Central memory CD8-positive, alpha-beta T cell (primary cell): ENCODE results near the gene S100A8.

Experiments used
- ATAC-seq: fragments of 150-1000 bp; cut with Tn5 transposase; replicated peaks from 2 replicates; pipeline ENCODE4 v1.10.0; 2022; ENCODE audit warnings: mild to moderate bottlenecking, moderate FRiP score, moderate number of reproducible peaks; ENCODE audit not compliant: poor library complexity, severe bottlenecking; ENCODE audit errors: extremely low read depth
- DNase-seq, 2 donors: peaks; one replicate each; pipeline ENCODE4 v3.0.0; 2021; ENCODE audit warnings: low spot score in 2 of 2
- H3K27ac Mint-ChIP-seq: one replicate; pipeline ENCODE4 v1.8.0; 2022; ENCODE audit warnings: low read depth, mild to moderate bottlenecking, moderate library complexity, mixed read lengths
- H3K27me3 Mint-ChIP-seq: one replicate; pipeline ENCODE4 v1.8.0; 2022; ENCODE audit warnings: mixed read lengths
- H3K36me3 Mint-ChIP-seq: one replicate; pipeline ENCODE4 v1.8.0; 2022; ENCODE audit warnings: mild to moderate bottlenecking, moderate library complexity, mixed read lengths; ENCODE audit not compliant: insufficient read depth
- H3K4me1 Mint-ChIP-seq: one replicate; pipeline ENCODE4 v1.8.0; 2022; ENCODE audit warnings: mixed read lengths
- H3K4me3 Mint-ChIP-seq: one replicate; pipeline ENCODE4 v1.8.0; 2022; ENCODE audit warnings: mild to moderate bottlenecking, moderate library complexity, mixed read lengths
- H3K9me3 Mint-ChIP-seq: one replicate; pipeline ENCODE4 v1.8.0; 2022; ENCODE audit warnings: mixed read lengths

The S100A8 gene

DNA sequence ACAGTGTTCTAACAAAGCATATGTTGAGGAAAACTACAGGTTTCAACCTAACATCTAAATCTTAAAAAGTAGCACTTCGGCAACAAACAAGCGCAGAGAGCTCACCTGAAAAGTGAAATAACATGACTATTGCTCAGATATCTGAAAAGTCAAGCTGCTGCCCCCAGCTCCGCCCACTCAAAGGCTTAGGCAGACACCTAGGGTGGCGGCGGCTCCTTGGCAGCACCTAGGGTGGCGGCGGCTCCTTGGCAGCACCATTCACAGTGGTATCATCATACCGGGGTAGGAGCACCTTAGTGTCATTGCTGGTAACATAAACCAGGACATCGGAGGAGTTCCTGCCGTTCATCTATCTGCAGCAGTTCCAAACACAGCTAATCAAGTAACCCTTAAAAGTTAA lies 11.3 kb downstream of the S100A8 start:
- no peaks in the 10 kb centered on the region for H3K36me3 Mint-ChIP-seq
- peaks cover 82% of the 10 kb centered on the region for H3K27me3 Mint-ChIP-seq
- H3K9me3 Mint-ChIP-seq: peaks cover 20% of the 10 kb centered on the region
- H3K4me3 Mint-ChIP-seq: no peak overlapping the region
- ATAC-seq (no peak), DNase-seq (no peak)
- H3K27ac Mint-ChIP-seq: no peak overlapping the region
- no peaks in the 10 kb centered on the region for H3K4me1 Mint-ChIP-seq

DNA sequence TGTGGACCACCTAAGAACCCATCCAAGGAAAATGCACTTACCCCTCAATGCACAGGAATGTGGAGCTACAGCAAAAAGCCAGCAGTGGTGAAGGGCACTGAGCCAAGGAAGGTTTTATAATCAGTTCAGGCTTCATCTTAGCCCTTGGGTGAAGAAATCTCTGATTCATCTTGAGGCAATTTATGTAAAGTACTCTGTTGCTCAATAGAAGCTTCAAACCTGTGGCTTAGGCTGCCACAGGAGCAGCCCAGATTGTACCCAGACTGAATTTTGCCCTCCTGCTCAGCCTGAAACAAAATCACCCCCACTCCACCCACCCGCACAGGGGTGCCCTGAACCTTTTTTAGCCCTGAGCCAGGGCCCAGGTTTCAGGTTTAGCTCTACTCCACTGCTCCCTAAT lies 15.4 kb downstream of the S100A8 start, which contains the start of gene S100A12:
S100A12 (minus strand) TSS at position 111 of the 400 bp plus-strand sequence. CDS start 1,029 bp downstream, outside the sequence.
- Mint-ChIP-seq H3K9me3 (no peaks in the 10 kb centered on the region), H3K4me1 (no peaks in the 10 kb centered on the region), H3K4me3 (no peak within 1 kb of the TSS), H3K27ac (no peak within 1 kb of the TSS), H3K27me3 (peaks cover 73% of the 10 kb centered on the region), H3K36me3 (no peaks in the 10 kb centered on the region)
- ATAC-seq (no peak), DNase-seq (no peak)

DNA sequence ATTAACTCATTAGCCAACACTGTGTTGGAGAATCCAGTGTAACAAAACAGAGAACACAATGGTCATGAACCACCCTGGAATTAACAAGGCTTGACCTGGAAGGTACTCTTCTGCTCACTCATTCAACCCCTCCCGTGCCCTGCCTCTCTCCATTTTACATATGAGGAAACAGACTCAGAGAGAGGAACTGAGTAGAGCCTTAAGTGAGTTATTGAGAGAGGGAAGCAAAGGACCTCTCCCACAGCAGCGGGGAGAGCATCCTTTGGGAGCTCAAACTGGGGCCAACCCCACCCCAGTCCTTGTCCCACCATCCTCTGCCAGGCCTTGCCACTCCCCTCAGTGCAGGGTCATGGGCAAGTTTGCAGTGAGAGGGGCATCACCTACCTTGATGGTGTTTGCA lies 16.8 kb downstream of the S100A8 start:
- Mint-ChIP-seq H3K27ac (no peak overlapping the region), H3K4me1 (no peaks in the 10 kb centered on the region), H3K4me3 (no peak overlapping the region), H3K27me3 (peaks cover 78% of the 10 kb centered on the region), H3K36me3 (no peaks in the 10 kb centered on the region), H3K9me3 (no peaks in the 10 kb centered on the region)
- DNase-seq: no peak
- ATAC-seq: no peak

DNA sequence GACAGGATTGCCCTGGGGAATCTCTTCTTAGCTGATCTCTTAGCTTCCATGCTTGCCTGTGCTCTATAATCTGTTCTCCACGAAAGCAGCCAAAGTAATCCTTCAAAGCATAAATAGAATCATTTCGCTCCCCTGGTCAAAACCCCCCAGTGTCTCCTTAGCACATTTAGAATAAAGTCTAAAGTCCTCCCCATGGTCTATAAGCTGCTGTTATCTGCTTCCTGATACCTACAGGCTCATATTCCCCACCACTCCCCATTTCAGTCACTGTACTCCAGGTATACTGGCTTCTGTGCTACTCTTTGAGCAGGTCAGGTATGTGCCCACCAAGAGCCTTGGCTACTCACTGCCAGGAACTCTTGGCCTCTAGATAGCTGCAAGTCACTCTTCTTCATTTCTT lies 18.3 kb downstream of the S100A8 start:
- H3K27me3 Mint-ChIP-seq: peaks cover 63% of the 10 kb centered on the region
- DNase-seq: no peak
- H3K27ac Mint-ChIP-seq: no peak overlapping the region
- no peaks in the 10 kb centered on the region for H3K36me3 Mint-ChIP-seq
- no peaks in the 10 kb centered on the region for H3K9me3 Mint-ChIP-seq
- no peak overlapping the region for H3K4me3 Mint-ChIP-seq
- H3K4me1 Mint-ChIP-seq: no peaks in the 10 kb centered on the region
- ATAC-seq: no peak

DNA sequence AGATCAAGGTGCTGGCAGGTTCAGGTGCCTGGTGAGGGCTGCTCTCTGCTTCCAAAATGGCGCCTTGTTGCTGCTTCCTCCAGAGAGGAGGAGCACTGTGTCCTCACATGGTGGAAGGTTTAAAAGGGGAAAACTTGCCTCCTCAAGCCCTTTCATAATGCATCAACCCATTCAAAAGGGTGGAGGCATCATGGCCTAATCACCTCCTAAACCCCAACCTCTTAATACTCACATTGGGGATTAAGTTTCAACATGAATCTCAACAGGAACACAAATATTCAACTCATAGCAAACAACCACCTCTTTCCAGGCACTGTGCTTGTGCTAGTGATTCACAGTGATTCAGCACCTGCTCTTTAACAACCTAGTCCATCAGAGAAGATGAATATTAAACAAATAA lies 19.6 kb downstream of the S100A8 start:
- ATAC-seq: no peak
- H3K36me3 Mint-ChIP-seq: no peaks in the 10 kb centered on the region
- H3K4me1 Mint-ChIP-seq: no peaks in the 10 kb centered on the region

DNA sequence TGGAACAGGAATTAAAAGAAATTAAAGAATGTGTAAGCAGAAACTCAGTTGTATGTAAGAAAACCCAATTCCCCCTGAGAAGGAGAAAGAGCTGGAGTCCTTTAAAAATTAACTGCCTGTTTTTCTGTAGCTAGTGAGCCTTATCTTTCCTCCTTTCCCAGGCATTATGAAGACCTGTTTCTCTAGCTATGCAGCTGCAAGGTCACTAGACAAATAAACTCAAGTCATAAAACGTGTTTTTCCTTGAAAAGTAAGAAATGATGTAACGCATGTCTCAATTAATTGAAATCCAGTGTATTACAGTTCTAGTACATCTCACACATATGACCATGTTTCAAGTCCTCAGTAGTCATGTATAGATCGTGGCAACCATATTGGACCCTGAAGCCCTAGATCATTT lies 20.7 kb downstream of the S100A8 start:
- no peaks in the 10 kb centered on the region for H3K4me1 Mint-ChIP-seq
- H3K9me3 Mint-ChIP-seq: no peaks in the 10 kb centered on the region
- no peak for ATAC-seq
- H3K27ac Mint-ChIP-seq: no peak overlapping the region
- H3K27me3 Mint-ChIP-seq: peaks cover 61% of the 10 kb centered on the region
- DNase-seq: no peak
- H3K4me3 Mint-ChIP-seq: no peak overlapping the region
- no peaks in the 10 kb centered on the region for H3K36me3 Mint-ChIP-seq

More for the DNA sequence above, 19.6 kb downstream of the S100A8 start:
- no peaks in the 10 kb centered on the region for H3K9me3 Mint-ChIP-seq
- H3K27ac Mint-ChIP-seq: no peak overlapping the region
- H3K27me3 Mint-ChIP-seq: peaks cover 56% of the 10 kb centered on the region
- no peak overlapping the region for H3K4me3 Mint-ChIP-seq
- DNase-seq: no peak

DNA sequence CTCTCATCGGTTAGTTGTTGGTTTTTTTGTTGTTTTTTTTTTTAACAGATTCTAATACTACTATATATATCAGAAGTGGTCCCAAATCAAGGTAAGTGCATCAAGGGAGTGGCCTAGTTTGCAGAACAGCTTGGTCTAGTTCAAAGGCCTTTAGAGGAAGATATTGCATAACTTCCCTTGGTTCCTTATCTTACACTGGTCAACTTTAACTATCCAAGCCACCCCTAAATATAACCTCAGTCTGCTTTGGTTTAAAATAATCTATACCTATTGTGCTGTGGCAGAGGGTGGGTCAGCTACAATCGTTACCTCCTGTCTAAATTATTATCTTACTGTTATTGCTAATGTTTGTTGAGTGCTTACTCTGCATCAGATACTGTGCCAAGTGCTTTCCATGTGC lies 22.4 kb downstream of the S100A8 start:
- Mint-ChIP-seq H3K9me3 (no peaks in the 10 kb centered on the region), H3K4me3 (no peak overlapping the region), H3K36me3 (no peaks in the 10 kb centered on the region), H3K27me3 (peaks cover 67% of the 10 kb centered on the region), H3K27ac (no peak overlapping the region), H3K4me1 (no peaks in the 10 kb centered on the region)
- ATAC-seq: no peak
- DNase-seq: no peak

DNA sequence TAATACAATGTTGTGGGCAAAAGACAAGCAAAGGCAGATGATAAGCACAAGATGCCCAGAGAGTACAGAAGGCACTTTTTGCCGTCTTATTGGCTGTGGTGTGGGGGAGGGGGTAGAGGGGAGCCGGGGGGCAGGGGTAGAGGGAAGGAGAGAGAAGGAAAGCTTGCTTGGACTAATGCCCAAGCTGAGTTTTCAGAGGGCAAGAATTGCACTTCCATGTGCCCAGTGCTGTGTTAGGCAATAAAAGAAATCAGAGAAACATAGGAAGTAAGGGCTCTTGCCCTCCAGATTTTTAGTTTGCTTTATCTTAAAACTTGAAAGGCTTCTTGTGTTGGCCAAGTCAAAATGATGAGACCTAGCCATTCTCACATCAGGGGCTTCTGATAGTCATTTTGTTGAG lies 23.8 kb downstream of the S100A8 start:
- ATAC-seq: no peak
- no peak for DNase-seq
- H3K27me3 Mint-ChIP-seq: peaks cover 67% of the 10 kb centered on the region
- no peak overlapping the region for H3K4me3 Mint-ChIP-seq
- no peaks in the 10 kb centered on the region for H3K36me3 Mint-ChIP-seq
- H3K4me1 Mint-ChIP-seq: no peaks in the 10 kb centered on the region
- no peaks in the 10 kb centered on the region for H3K9me3 Mint-ChIP-seq
- H3K27ac Mint-ChIP-seq: no peak overlapping the region

DNA sequence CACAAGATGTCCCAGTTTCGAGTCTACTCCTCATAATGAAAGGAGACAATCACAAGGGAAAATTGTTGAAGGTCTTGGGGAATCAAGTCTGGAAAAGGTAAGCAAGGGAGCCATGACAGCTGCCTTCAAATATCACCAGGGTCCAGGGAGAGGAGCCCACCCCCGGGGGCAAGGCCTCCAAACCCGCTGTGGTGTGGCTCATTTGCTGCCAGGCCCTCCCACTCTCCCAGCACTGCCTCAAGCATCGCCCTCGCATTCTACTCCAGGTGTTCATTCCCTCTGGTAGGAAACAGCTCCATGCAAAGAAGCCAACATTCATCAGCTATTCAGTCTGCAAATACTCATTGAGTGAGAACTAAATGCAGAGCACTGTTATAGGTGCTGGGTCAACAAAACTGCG lies 24.6 kb downstream of the S100A8 start:
- H3K27ac Mint-ChIP-seq: no peak overlapping the region
- H3K9me3 Mint-ChIP-seq: no peaks in the 10 kb centered on the region
- no peaks in the 10 kb centered on the region for H3K4me1 Mint-ChIP-seq
- DNase-seq: no peak
- no peak for ATAC-seq
- H3K27me3 Mint-ChIP-seq: peaks cover 63% of the 10 kb centered on the region
- H3K36me3 Mint-ChIP-seq: no peaks in the 10 kb centered on the region
- no peak overlapping the region for H3K4me3 Mint-ChIP-seq

DNA sequence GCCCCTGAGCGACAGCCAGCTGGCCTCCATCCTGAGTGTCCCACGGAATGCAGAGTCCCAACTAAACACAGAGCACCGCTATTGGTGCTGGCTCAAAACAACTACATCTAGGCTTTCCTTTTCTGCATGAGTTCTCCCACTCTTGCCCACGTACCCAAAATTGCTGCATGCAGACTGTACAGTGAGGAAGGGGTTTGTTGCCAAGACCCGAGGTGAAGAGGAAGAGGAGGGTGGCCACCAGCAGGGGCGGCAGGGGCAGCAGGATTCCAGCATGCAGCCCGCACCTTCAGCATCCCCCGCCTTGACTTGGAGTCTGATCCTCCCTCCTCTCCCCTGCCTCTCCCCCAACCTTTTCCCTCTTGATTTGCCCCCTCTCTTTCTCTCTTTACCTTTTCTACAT lies 25.2 kb downstream of the S100A8 start:
- H3K27ac Mint-ChIP-seq: no peak overlapping the region
- ATAC-seq: no peak
- DNase-seq: no peak
- H3K9me3 Mint-ChIP-seq: no peaks in the 10 kb centered on the region
- H3K4me1 Mint-ChIP-seq: no peaks in the 10 kb centered on the region
- H3K27me3 Mint-ChIP-seq: peaks cover 69% of the 10 kb centered on the region
- no peak overlapping the region for H3K4me3 Mint-ChIP-seq
- no peaks in the 10 kb centered on the region for H3K36me3 Mint-ChIP-seq

DNA sequence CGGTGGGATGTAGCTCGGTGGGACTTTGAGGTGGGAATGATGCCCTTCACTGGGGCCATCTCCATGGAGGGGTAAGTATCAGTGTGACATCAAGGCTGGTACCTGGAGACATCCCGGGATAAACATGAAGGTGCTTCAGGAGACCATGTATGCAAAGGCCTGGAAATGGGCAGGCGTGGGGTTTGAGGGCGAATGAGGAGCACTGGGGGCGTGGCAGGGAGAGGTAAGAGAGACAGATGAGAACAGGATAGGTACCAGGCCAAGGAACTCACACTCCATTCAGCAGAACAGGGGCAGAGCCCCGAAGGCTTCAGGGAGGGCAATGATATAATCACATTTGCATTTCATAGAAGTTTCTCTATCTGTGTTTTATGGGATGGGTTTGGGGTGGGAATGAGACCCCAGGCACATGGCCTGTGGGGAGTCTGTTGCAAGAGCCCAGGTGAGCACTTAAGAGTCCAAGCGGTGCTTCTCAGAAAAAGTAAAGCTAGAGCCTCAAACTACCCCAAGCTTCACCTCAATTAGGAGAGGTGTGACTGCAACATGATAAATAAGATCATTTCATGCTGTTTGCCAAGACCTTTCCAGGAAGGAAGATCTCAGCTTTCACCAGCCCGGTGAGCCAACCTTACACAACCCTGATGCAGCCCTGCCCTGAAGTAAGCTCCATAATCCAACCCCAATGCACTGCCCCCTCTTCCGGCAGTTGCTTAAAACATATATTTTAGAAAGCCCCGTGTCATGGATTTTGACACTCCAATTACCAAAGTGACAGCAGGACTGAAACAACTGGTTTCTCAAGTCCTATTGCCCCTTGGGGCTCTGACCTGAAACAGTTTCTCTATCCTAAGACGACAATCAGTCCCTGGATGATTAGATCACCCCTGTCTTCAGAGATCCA lies 25.9 kb downstream of the S100A8 start:
- no peak overlapping the region for H3K27ac Mint-ChIP-seq
- ATAC-seq: no peak

DNA sequence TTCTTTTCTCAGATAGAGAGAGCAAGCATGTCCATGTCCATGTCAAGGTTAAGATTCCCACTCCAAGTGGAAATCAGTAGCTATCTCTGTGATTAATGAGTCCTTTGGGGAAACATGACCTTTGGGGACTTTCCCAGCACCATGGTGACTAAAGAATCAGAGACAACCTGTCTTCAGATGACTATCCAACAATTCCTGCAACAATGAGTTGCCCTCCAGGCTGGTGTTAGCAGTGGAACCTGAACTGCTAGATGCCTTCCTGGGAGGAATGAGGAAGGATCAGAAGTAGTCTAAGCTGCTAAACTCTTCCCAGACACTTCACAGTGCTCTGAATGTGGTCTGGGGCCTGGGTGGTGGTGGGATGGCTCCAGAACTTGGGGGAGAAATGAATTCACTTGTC lies 26.7 kb downstream of the S100A8 start:
- Mint-ChIP-seq H3K27ac (no peak overlapping the region), H3K9me3 (no peaks in the 10 kb centered on the region), H3K36me3 (no peaks in the 10 kb centered on the region), H3K4me3 (no peak overlapping the region), H3K4me1 (no peaks in the 10 kb centered on the region), H3K27me3 (peaks cover 56% of the 10 kb centered on the region)
- ATAC-seq (no peak), DNase-seq (no peak)

More for the DNA sequence above, 25.9 kb downstream of the S100A8 start:
- Mint-ChIP-seq H3K36me3 (no peaks in the 10 kb centered on the region), H3K4me3 (no peak overlapping the region), H3K4me1 (no peaks in the 10 kb centered on the region), H3K27me3 (peaks cover 64% of the 10 kb centered on the region), H3K9me3 (no peaks in the 10 kb centered on the region)
- no peak for DNase-seq

DNA sequence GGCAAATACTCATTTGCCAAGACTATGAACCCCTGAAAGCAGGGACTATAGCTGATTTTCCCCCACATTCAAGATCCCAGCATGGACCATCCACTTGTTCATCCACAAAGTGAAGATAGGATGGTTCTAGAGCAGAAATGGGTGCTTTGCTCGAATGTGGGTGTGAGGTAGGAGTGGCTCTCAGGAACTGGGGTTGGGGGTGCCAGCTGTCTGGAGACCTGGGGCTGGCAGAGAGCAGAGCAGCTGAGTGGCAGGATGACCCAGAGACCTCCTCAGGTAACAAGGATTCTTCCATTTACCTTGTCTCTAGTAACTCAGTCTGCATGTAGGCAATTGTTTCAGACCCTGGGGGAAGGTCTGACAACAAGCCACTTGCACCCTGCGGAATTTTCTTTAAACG lies 27.2 kb downstream of the S100A8 start:
- H3K4me1 Mint-ChIP-seq: no peaks in the 10 kb centered on the region
- no peaks in the 10 kb centered on the region for H3K9me3 Mint-ChIP-seq
- H3K27ac Mint-ChIP-seq: no peak overlapping the region
- no peak for ATAC-seq
- H3K27me3 Mint-ChIP-seq: peaks cover 58% of the 10 kb centered on the region
- no peak overlapping the region for H3K4me3 Mint-ChIP-seq
- H3K36me3 Mint-ChIP-seq: no peaks in the 10 kb centered on the region
- DNase-seq: no peak
